HG03571 (cell line): ENCODE data around the gene LYPD6.

Experiments used
- ATAC-seq: cut with Tn5 transposase; IDR thresholded peaks from one replicate; pipeline ENCODE4 v1.9.1; 2021; ENCODE audit not compliant: unreplicated experiment

Gene LYPD6

DNA sequence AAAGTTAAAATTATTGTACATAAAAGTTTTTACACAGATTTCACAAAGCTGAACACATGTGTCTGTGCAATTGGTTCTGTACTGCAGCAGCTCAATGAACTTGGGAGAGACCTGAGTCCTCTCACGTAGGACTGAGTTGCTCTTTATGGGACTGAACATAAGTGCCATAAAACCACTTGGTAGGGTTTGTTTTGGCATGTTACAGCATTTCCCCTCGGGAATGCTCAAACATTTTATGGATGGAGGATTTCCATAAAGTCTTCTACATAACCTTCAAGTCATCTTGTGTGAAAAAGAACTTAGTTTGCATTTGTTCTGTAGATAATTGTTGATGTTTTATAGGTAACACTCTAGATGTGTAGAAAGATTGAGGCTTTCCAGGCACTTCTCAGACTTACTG is 15.9 kb downstream of the LYPD6 start:
- ATAC-seq = no peak

GRCh38 chr2:149348291-149348690 is 17.9 kb downstream of the LYPD6 start:
- no peak for ATAC-seq

GRCh38 chr2:149353421-149353820 is 23.0 kb downstream of the LYPD6 start:
- no peak for ATAC-seq

GRCh38 chr2:149355716-149356422 is 25.5 kb downstream of the LYPD6 start:
- no peak for ATAC-seq

DNA sequence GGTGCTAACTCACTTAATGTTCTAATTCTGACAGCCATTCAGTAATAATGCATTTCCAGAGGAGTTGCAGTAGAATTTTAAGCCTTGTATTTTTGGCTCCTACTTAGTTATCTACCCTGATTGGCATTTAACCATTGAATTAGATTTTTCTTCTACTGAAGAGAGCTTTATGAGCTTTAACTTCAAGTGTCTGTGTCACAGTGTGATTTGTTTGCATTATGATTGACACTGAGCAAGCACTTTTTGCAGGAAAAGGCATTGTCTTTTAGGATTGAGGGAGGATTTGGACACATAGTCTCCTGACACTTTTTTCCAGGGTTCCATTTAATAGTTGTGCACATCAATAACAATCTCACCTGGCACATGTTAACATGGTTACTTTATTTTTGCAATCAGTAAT is 26.7 kb downstream of the LYPD6 start:
- ATAC-seq = no peak

DNA sequence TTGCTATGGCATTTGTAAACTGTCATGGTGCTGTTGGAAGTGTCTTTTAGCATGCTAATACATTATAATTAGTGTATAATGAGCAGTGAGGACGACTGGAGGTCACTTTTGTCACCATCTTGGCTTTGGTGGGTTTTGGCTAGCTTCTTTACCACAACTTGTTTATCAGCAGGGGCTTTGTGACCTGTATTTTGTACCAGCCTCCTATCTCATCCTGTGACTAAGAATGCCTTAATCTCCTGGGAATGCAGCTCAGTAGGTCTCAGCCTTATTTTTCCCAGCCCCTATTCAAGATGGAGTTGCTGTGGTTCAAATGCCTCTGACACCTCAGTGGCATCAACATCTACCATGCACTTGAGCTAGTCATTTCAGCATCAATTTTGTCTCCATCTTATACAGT is 29.7 kb downstream of the LYPD6 start:
- ATAC-seq = no peak

DNA sequence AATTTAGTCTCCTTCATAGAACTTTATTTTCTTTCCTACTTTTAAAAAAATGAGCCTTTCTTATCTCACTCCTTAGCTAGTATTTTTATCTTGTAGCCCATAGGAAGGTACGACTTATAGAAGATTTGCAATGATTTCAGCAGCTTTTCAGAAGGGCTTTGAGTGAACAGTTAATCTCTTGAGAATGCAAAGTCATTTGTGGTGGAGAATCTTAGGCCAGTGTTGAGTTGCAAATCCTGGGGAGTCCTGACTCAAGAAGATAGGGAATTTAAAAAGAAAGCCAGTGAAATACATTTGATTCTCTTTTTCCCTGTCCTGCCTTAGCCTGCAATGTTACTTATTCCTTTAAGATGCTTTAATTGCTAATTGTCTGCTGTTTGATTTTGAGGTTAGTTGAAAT is 33.6 kb downstream of the LYPD6 start:
- ATAC-seq = no peak

- ATAC-seq = no peak
Observed at GRCh38 chr2:149364839-149365238, 34.5 kb downstream of the LYPD6 start.

DNA sequence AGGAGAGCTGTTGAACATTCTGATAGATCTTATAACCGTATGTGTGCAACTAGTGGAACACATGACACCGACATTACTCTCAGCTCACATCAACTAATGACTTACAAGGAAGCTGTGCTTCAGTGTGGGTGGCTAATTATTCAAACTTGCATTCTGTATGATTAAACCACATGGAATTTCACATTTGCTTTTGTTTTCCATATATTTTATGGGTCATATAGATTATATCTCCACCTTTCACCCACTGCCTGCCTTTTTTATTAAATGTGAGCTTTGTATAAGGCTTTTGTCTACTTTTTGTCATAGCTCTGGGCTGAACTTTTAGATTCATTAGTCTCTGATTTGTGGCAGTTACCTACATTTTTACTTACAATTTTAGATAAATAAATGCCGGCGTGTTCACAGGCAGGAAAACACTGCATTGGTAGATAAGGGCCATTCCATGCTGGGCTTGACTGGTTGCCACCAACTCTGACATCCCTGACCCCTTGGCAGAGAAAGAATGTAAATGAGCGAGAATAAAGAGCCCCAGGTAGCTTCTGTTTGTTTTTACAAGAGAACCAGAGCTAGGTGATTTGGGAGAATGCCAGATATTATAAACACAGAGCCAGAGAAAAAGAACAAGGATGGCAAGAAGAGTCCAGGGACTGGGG is 35.7 kb downstream of the LYPD6 start:
- ATAC-seq = no peak

DNA sequence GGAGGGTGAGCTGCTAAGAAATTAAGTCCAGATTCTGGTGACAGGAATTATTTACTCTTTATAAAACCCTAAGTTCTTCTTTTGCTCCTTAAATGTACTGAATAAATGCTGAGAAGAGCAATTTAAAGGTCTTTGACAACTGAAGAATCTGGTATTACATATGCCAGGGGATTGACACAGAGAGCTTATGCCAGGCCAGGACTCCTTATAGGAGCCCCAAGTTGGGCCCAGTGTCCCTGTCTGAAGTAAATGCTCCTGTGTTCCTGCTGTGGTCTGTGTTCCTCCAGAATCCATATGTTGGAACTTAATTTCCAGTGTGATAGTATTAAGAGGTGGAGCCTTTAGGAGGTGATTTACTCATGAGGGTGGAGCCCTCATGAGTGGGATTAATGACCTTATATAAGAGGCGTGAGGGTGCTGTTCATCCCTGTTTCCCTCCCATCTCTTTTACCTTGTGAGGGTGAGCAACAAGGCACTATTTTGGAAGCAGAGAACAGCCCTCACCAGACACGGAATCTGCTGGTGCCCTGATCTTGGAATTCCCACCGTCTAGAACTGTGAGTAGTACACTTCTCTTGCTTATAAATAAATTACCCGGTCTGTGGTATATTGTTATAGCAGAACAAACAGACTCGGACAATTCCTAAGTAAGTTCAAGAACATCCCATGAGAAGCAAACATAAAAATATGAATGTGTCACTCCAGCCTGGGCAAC is 39.8 kb downstream of the LYPD6 start:
- ATAC-seq = no peak

DNA sequence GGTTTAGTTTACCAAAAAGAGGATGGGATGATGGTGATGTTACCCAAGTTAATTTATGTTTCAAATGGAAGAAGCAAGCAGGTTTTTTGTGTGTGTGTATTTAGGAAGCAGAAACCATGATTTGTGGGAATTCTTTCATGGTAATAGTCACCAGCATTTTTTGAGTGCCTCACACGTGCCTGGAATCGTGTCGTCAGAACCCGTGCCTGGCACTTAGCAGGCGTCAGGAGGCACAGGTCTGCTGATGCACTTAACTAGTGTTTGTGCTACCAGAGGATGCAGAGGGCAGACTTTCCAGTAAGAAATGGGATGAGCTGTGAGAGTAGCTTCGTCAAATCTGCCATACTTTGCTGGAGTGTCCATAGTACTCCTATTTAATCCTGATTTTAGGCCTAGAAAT is 41.1 kb downstream of the LYPD6 start:
- no peak for ATAC-seq

DNA sequence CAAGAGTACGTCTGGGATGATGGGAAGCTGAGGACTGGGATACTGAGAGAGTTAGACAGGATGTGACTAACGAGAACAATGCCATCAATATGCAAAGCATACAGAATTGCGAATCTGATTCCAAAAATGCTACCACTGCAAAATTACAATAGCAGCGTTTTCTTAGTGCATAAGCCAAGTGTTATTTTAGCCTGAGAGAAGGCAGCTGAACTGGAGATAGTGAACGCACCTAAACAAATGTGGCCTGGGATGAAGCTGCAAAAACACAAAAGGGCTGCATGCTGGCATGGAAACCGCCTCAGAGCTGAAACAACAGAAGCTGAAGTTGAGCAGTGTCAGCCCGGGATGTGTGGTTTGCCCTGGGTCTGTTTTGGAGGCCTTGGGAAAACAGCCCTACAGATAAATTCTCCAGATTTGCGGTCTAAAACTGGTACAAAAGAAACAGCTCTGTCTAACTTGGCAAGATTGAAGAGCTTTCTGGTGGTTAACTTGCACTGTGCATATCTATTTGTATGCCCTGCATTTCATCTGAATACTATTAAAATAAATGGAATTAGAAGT is 45.5 kb downstream of the LYPD6 start:
- ATAC-seq = no peak

GRCh38 chr2:149380205-149380604 is 49.8 kb downstream of the LYPD6 start:
- no peak for ATAC-seq

DNA sequence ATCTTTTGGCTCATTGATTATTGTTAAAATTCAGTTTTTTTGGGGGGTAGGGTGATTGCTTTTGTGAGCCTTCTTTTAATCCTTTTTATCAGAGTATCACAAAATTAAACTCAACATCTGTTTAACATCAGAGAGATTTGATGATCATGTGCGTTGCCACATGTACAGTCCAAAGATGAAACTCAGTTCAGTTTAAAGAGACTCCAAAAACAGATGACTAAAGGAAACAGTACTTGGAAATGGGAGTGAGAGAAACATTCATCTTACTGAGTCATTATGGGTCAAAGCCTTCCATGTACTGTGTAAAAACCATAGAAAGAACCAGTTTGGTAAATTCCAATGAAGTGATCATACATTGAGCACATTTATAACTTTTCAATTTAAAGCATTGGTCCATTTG is 53.0 kb downstream of the LYPD6 start:
- ATAC-seq = no peak

- ATAC-seq = no peak
Observed at GRCh38 chr2:149385350-149385749, 55.0 kb downstream of the LYPD6 start.

DNA sequence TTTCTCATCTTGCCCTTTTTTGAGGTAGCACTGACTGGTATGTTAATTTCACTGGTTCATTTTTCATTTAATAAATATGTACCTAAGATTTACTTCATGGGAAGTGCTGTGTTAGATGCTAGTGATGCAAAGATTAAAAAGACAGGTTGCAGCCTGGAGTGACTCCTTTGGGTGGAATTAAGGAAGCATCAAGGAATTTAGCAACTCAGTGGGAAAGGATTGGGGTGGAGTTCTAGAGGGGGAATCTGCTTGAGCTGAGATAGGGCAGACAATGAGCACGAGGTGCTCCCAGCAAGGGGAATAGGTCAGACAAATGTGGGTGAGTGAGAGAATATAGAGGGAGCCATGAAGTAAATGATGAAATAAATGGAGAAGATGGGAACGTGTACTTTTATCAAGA is 57.0 kb downstream of the LYPD6 start:
- no peak for ATAC-seq

DNA sequence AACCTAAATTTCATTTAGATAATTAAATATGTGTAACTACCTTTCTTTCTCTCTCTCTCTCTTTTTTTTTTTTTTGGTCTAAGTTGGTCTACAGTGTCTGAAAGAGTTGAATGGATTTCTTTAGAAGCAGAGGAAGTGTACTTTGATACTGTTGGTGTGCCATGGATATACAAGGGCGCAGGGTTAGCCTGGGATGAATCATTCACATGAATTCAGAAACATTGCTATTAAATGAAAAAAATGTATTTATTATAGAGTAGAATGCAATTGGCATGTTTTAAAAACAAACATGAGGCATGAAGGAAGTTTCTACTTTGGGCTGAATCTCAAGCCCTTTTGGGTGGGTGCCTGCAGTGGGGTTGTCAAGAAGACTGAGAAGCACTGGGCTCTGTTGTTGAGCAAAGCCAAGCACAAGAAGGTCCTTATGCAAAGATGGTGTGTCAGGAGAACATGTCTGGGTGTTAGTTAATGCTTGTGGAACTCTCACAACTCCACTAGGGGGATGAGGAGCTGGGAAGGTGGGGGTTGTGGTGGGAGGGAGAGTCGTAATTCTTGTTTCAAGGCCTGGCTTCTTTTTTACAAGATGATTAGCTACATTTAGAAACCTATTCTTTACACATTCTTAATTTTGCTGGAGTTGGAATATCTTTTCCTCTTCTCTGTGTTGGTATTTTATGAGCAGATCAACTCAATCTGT is 57.9 kb downstream of the LYPD6 start:
- no peak for ATAC-seq

- no peak for ATAC-seq
Observed at GRCh38 chr2:149389506-149390167, 59.2 kb downstream of the LYPD6 start.

- no peak for ATAC-seq
Observed at GRCh38 chr2:149393614-149394013, 63.2 kb downstream of the LYPD6 start.

DNA sequence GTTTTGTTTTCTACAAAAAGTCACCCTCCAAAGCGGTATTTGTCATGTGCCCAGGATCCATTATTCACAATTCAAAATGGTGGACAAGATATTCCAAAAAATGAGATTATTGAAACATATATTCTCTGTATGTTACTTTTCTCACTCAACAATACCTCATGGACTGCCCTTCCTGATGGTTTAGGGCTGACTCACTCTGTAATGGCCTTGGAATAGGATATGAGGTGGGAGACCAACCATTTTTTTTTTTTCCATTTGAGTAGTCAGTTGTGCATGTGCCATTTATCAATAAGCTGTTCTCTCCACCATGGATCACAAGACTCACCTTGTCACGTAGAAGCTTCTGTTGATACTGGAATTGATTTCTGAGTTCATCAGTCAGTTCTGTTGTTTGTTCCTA is 64.5 kb downstream of the LYPD6 start:
- no peak for ATAC-seq
